HepG2 (cell line): Measurements from ENCODE around the gene RNU6-1. TPM values are rescaled to one million over a fixed set of nuclear protein-coding genes. Genes with fewer than 3 reads are reported as not detected.

Experiments
- AKNA ChIP-seq: sonication (generic); formaldehyde crosslinking; IDR thresholded peaks from 2 replicates; pipeline ENCODE4 v1.4.0; 2020; ENCODE audit warnings: missing genetic modification reagents, borderline replicate concordance
- DMTF1 ChIP-seq: sonication (generic); formaldehyde crosslinking; IDR thresholded peaks from 2 replicates; pipeline ENCODE4 v1.4.0; 2020; ENCODE audit warnings: mild to moderate bottlenecking, missing genetic modification reagents
- GFI1 ChIP-seq: sonication (generic); formaldehyde crosslinking; IDR thresholded peaks from 2 replicates; pipeline ENCODE4 v1.5.0; 2020; ENCODE audit warnings: missing genetic modification reagents, mild to moderate bottlenecking, borderline replicate concordance
- GZF1 ChIP-seq: sonication (generic); formaldehyde crosslinking; IDR thresholded peaks from 2 replicates; pipeline ENCODE4 v1.5.1; 2020; ENCODE audit warnings: mild to moderate bottlenecking, missing genetic modification reagents
- HCFC1 ChIP-seq: fragments of 150-350 bp; IDR thresholded peaks from 2 replicates; pipeline ENCODE4 v1.6.1; 2014; ENCODE audit warnings: low read depth, low read length
- JUNB ChIP-seq: sonication (generic); formaldehyde crosslinking; IDR thresholded peaks from 2 replicates; pipeline ENCODE4 v1.8.0; 2022; ENCODE audit warnings: missing genetic modification reagents, mild to moderate bottlenecking, borderline replicate concordance
- PHB2 ChIP-seq: fragments of 450-650 bp; IDR thresholded peaks from 2 replicates; pipeline ENCODE4 v1.6.1; 2018; ENCODE audit not compliant: partially characterized antibody
- PHF21A ChIP-seq: sonication (generic); formaldehyde crosslinking; IDR thresholded peaks from 2 replicates; pipeline ENCODE4 v1.5.0; 2020; ENCODE audit warnings: mild to moderate bottlenecking, missing genetic modification reagents
- PRDM15 ChIP-seq: sonication (generic); formaldehyde crosslinking; IDR thresholded peaks from 2 replicates; pipeline ENCODE4 v1.4.0; 2020; ENCODE audit warnings: missing genetic modification reagents
- STAG1 ChIP-seq: sonication (generic); formaldehyde crosslinking; IDR thresholded peaks from 2 replicates; pipeline ENCODE4 v1.4.0; 2020; ENCODE audit warnings: missing genetic modification reagents
- THAP8 ChIP-seq: sonication (generic); formaldehyde crosslinking; IDR thresholded peaks from 2 replicates; pipeline ENCODE4 v1.5.1; 2020; ENCODE audit warnings: missing genetic modification reagents, mild to moderate bottlenecking, borderline replicate concordance
- ZBTB43 ChIP-seq: sonication (generic); formaldehyde crosslinking; conservative IDR thresholded peaks from 2 replicates; pipeline ENCODE4 v1.4.0; 2020; ENCODE audit warnings: missing genetic modification reagents
- ZFP36L1 ChIP-seq: sonication (generic); formaldehyde crosslinking; IDR thresholded peaks from 2 replicates; pipeline ENCODE4 v1.8.0; 2022; ENCODE audit warnings: mild to moderate bottlenecking, missing genetic modification reagents, moderate library complexity
- ZNF33A ChIP-seq: sonication (generic); formaldehyde crosslinking; IDR thresholded peaks from 2 replicates; pipeline ENCODE4 v1.5.1; 2020; ENCODE audit warnings: missing genetic modification reagents, mild to moderate bottlenecking, moderate library complexity, borderline replicate concordance
- ZNF44 ChIP-seq: sonication (generic); formaldehyde crosslinking; IDR thresholded peaks from 2 replicates; pipeline ENCODE4 v1.5.1; 2020; ENCODE audit warnings: mild to moderate bottlenecking, missing genetic modification reagents
- ZNF530 ChIP-seq: sonication (generic); formaldehyde crosslinking; IDR thresholded peaks from 2 replicates; pipeline ENCODE4 v1.5.0; 2020; ENCODE audit warnings: low read depth, mild to moderate bottlenecking, missing genetic modification reagents
- polyA plus RNA-seq, 8 experiments: library from polyadenylated mRNA; depleted of rRNA in 3 of 8; stranded (reverse) in 7 of 8; unstranded in 1 of 8; fragments of >200 nt; fragmentation: Illumina TruSeq in 4 of 8; extraction: Trizol in 4 of 8; gene quantifications; 2 replicates each; pipeline versions ENCODE4 v1.2.1 to v1.2.3, GENCODE V29; 2011 to 2016; ENCODE audit warnings: low read depth in 4 of 8, missing spikeins in 1 of 8, mixed read lengths in 1 of 8; ENCODE audit not compliant: insufficient read depth in 1 of 8
- total RNA-seq, 5 experiments: library from RNA; depleted of rRNA; stranded (reverse); fragments of >200 nt; fragmentation: Illumina TruSeq; extraction: Trizol; gene quantifications; 2 replicates each; pipeline ENCODE4 v1.2.3, GENCODE V29; 2016; ENCODE audit warnings: low read depth in 1 of 5

RNU6-1 gene
- total and polyA plus RNA-seq, 2 of the 13 experiments (the other 11 are each of a cell fraction or from before 2014, with no cell fraction given): under 0.01 TPM; not detected in 1

- TF ChIP-seq AKNA (CRISPR knock-in tag): no peak
- TF ChIP-seq ZFP36L1 (CRISPR knock-in tag): peak; percentile 39; the same call in 1 of the 2 replicates
- TF ChIP-seq ZNF33A: no peak
- TF ChIP-seq GZF1 (CRISPR knock-in tag): peak; percentile 41; the same call in 1 of the 2 replicates
- TF ChIP-seq STAG1 (CRISPR knock-in tag): peak; percentile 99
- peak; percentile 82 for TF ChIP-seq ZBTB43 (CRISPR knock-in tag)
- peak; percentile 62; the same call in 1 of the 2 replicates for TF ChIP-seq ZNF44
- no peak for TF ChIP-seq THAP8 (CRISPR knock-in tag)
- TF ChIP-seq PHF21A: no peak; the same call in 1 of the 2 replicates
- TF ChIP-seq HCFC1: no peak
- TF ChIP-seq GFI1 (CRISPR knock-in tag): no peak; the same call in 1 of the 2 replicates
- TF ChIP-seq JUNB (CRISPR knock-in tag): no peak
- 0 out of 2 replicates have a peak, but pooled peaks have one; percentile 56 for TF ChIP-seq PRDM15 (CRISPR knock-in tag)
- no peak for TF ChIP-seq ZNF530 (CRISPR knock-in tag)
- no peak for TF ChIP-seq DMTF1
- no peak for TF ChIP-seq PHB2
Observed at GRCh38 chr15:67863442-67863987, 23.7 kb upstream of the RNU6-1 start (continued).
